Panc1 (cell line): ENCODE results near the gene HERC3. TPM values are rescaled to one million over a fixed set of nuclear protein-coding genes. Genes with fewer than 3 reads are reported as not detected.

Experiments used
- ATAC-seq: fragments of 200-7000 bp; cut with Tn5 transposase; 2 replicates; pipeline ENCODE4 v1.9.1; 2020; ENCODE audit warnings: mild to moderate bottlenecking, moderate library complexity
- BruUV-seq: library from RNA; stranded (reverse); fragments of 400-500 nt; replicated peaks from 2 replicates; lab custom pipeline; 2021; lab: Mats Ljungman, UMichigan
- CTCF ChIA-PET: fragments of 300-600 bp; sonication (Branson Sonifier 250); formaldehyde crosslinking; loops from one replicate; lab custom pipeline; 2022; ENCODE audit warnings: antibody characterized with exemption; lab: Charles Lee
- POLR2A ChIA-PET: fragments of 300-600 bp; sonication (Branson Sonifier 250); formaldehyde crosslinking; loops from one replicate; lab custom pipeline; 2022; ENCODE audit warnings: antibody characterized with exemption; lab: Charles Lee
- DNase-seq: peaks from one replicate; pipeline ENCODE4 v3.0.0-alpha.2; 2010; ENCODE audit warnings: low read depth, low spot score
- H3K27ac ChIP-seq: 2 replicates; pipeline ENCODE4 v1.5.1; 2011; ENCODE audit warnings: mild to moderate bottlenecking, low read length, inconsistent platforms
- H3K27me3 ChIP-seq: fragments of 200-500 bp; sonication (Bioruptor generic); 2 replicates; pipeline ENCODE4 v1.6.0; 2014; ENCODE audit warnings: low read length, inconsistent platforms; ENCODE audit not compliant: control insufficient read depth, insufficient read depth
- H3K36me3 ChIP-seq: fragments of 200-500 bp; sonication (Bioruptor generic); 2 replicates; pipeline ENCODE4 v1.5.1; 2014; ENCODE audit warnings: inconsistent platforms, mild to moderate bottlenecking, low read length, moderate library complexity; ENCODE audit not compliant: control insufficient read depth, insufficient read depth
- H3K4me1 ChIP-seq: 2 replicates; pipeline ENCODE4 v1.5.1; 2011; ENCODE audit warnings: inconsistent platforms, mild to moderate bottlenecking, low read length, moderate library complexity; ENCODE audit not compliant: control insufficient read depth, insufficient read depth
- H3K4me3 ChIP-seq, 2 experiments: 2 replicates each; pipeline ENCODE4 v1.5.1; 2011 to 2012; ENCODE audit warnings: low read depth in 2 of 2, low read length in 2 of 2, mild to moderate bottlenecking in 2 of 2, inconsistent platforms in 1 of 2, moderate library complexity in 1 of 2
- H3K9me3 ChIP-seq: fragments of 200-500 bp; sonication (Bioruptor generic); 2 replicates; pipeline ENCODE4 v1.5.1; 2014; ENCODE audit warnings: low read depth, mild to moderate bottlenecking, inconsistent platforms, low read length, moderate library complexity; ENCODE audit not compliant: control insufficient read depth, insufficient read depth
- POLR2AphosphoS5 ChIP-seq: IDR thresholded peaks from 2 replicates; pipeline ENCODE4 v1.6.1; 2012; ENCODE audit warnings: mild to moderate bottlenecking, low read depth, low read length, moderate library complexity
- SIN3A ChIP-seq: IDR thresholded peaks from 2 replicates; pipeline ENCODE4 v1.6.1; 2012; ENCODE audit warnings: low read depth, mild to moderate bottlenecking, low read length, moderate library complexity, borderline replicate concordance; ENCODE audit not compliant: insufficient read depth
- TCF7L2 ChIP-seq: IDR thresholded peaks from 2 replicates; pipeline ENCODE4 v1.6.1; 2011; ENCODE audit warnings: mild to moderate bottlenecking, low read depth, low read length, inconsistent platforms
- in situ Hi-C: cut with HindIII; loops from 2 replicates; pipeline ENCODE4 v1.10.0; 2016; ENCODE audit warnings: low sequenced_read_pairs, low pct_unique_long_range_greater_than_20kb
- intact Hi-C: fragments of 100-400 bp; cut with micrococcal nuclease; formaldehyde crosslinking; loops from one replicate; pipeline ENCODE4 v1.10.0; 2022; ENCODE audit not compliant: unreplicated experiment
- total RNA-seq: library from RNA; stranded (reverse); gene quantifications from one replicate; pipeline ENCODE4 v1.2.1, GENCODE V29; 2021; ENCODE audit not compliant: unreplicated experiment
- TF ChIP-seq, protein P1 (sequence below), 2 experiments: IDR thresholded peaks; 2 replicates each; pipeline ENCODE4 v1.6.1; 2011 to 2012; ENCODE audit warnings: low read depth in 2 of 2, control low read depth in 1 of 2, low read length in 1 of 2, mild to moderate bottlenecking in 1 of 2, moderate library complexity in 1 of 2; ENCODE audit not compliant: insufficient read depth in 1 of 2
- TF ChIP-seq, protein P2 (sequence below): fragments of 450-650 bp; IDR thresholded peaks from 2 replicates; pipeline ENCODE4 v1.5.1; 2017; ENCODE audit warnings: mild to moderate bottlenecking

The HERC3 gene
- total RNA-seq, 1 experiment from 2014 or later = 1.1 TPM

DNA sequence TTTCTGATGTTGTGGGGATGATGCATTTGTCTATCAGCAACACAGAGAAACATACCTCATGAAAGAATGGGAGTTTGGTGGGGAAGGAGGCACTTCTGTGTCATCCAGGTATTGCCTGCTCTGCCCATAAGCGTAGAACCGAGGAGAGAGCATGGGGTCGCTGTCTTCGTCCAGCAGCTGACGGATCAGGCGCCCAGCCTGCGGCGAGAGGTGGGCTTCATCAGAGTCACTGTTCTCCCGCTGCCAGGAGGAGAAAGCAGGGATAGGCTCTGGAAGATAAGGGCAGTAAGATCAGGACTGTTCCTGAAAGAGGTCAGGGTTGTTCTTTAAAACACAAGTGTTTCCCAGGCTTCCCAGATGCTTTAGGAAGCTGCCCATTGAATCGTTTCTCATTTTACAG is 158.1 kb downstream of the HERC3 start:
- TF ChIP-seq, protein P1, sequence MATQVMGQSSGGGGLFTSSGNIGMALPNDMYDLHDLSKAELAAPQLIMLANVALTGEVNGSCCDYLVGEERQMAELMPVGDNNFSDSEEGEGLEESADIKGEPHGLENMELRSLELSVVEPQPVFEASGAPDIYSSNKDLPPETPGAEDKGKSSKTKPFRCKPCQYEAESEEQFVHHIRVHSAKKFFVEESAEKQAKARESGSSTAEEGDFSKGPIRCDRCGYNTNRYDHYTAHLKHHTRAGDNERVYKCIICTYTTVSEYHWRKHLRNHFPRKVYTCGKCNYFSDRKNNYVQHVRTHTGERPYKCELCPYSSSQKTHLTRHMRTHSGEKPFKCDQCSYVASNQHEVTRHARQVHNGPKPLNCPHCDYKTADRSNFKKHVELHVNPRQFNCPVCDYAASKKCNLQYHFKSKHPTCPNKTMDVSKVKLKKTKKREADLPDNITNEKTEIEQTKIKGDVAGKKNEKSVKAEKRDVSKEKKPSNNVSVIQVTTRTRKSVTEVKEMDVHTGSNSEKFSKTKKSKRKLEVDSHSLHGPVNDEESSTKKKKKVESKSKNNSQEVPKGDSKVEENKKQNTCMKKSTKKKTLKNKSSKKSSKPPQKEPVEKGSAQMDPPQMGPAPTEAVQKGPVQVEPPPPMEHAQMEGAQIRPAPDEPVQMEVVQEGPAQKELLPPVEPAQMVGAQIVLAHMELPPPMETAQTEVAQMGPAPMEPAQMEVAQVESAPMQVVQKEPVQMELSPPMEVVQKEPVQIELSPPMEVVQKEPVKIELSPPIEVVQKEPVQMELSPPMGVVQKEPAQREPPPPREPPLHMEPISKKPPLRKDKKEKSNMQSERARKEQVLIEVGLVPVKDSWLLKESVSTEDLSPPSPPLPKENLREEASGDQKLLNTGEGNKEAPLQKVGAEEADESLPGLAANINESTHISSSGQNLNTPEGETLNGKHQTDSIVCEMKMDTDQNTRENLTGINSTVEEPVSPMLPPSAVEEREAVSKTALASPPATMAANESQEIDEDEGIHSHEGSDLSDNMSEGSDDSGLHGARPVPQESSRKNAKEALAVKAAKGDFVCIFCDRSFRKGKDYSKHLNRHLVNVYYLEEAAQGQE (IDR thresholded peaks at IDR 0.05; ENCODE audit: insufficient read depth in 1 of 2, low read depth in 2 of 2, low read length in 1 of 2) = no peak
- no peak for TF ChIP-seq POLR2AphosphoS5
- TF ChIP-seq SIN3A = no peak
- TF ChIP-seq, protein P2, sequence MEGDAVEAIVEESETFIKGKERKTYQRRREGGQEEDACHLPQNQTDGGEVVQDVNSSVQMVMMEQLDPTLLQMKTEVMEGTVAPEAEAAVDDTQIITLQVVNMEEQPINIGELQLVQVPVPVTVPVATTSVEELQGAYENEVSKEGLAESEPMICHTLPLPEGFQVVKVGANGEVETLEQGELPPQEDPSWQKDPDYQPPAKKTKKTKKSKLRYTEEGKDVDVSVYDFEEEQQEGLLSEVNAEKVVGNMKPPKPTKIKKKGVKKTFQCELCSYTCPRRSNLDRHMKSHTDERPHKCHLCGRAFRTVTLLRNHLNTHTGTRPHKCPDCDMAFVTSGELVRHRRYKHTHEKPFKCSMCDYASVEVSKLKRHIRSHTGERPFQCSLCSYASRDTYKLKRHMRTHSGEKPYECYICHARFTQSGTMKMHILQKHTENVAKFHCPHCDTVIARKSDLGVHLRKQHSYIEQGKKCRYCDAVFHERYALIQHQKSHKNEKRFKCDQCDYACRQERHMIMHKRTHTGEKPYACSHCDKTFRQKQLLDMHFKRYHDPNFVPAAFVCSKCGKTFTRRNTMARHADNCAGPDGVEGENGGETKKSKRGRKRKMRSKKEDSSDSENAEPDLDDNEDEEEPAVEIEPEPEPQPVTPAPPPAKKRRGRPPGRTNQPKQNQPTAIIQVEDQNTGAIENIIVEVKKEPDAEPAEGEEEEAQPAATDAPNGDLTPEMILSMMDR = no peak
- TF ChIP-seq TCF7L2 = no peak
- no peak for ATAC-seq
- in situ Hi-C loops (no loop called here), intact Hi-C loops (no loop called here)
- CTCF ChIA-PET = no interaction called here
- H3K27ac ChIP-seq = no peak overlapping the region
- H3K36me3 ChIP-seq = no peaks in the 10 kb centered on the region
- H3K4me3 ChIP-seq = no peak overlapping the region
- DNase-seq = no peak
- POLR2A ChIA-PET = no interaction called here
- H3K27me3 ChIP-seq = no peaks in the 10 kb centered on the region
- no TSS peak for BruUV-seq
- no peaks in the 10 kb centered on the region for H3K9me3 ChIP-seq
- H3K4me1 ChIP-seq = no peaks in the 10 kb centered on the region

DNA sequence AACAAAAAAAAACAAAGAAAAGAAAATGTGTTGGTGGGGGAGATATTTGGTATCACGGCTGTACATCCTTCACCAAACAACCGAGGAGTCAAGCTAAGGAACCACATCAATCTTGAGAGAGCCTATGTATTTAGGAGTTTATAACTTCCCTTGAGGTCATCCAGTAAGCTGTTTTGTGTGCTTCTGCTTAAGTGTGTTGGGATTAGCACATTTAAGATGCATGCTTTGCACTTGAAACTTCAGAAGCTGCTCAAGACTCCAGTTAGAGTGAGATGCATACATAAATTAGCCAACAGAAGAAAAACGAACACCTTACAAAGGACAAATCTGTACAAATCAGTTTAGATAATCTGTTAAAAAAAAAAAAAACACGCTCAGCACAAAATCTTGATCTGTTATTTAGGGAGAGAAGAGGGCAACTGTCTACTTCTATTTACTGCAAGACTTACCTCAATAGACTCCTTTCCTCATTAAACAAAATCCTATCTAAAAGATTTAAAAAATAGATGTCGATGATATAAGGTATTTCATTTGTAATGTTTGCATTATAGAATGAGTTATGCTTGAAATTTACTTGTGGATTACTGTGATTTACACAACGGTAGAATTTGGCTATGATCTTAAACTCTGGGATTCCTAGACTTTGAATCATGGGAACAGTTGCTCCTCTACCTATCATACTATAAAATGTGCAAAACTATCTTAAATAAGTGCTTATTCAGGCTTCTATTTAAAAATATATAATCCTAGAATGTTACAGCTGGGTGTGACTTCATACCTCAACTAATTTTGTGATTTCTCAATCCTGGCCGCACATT is 159.2 kb downstream of the HERC3 start:
- POLR2A ChIA-PET = no interaction called here
- H3K27ac ChIP-seq = no peak overlapping the region
- H3K4me1 ChIP-seq = no peaks in the 10 kb centered on the region
- CTCF ChIA-PET = no interaction called here
- no peaks in the 10 kb centered on the region for H3K36me3 ChIP-seq
- intact Hi-C loops (no loop called here), in situ Hi-C loops (no loop called here)
- DNase-seq (no peak), ATAC-seq (no peak)
- no peak overlapping the region for H3K4me3 ChIP-seq
- TF ChIP-seq SIN3A = no peak
- TF ChIP-seq, protein P2 = no peak
- no peak for TF ChIP-seq TCF7L2
- TF ChIP-seq, protein P1 (IDR thresholded peaks at IDR 0.05; ENCODE audit: insufficient read depth in 1 of 2, low read depth in 2 of 2, low read length in 1 of 2) = no peak
- TF ChIP-seq POLR2AphosphoS5 = no peak
- H3K27me3 ChIP-seq = no peaks in the 10 kb centered on the region
- no peaks in the 10 kb centered on the region for H3K9me3 ChIP-seq
- BruUV-seq = no TSS peak
